ENCODE results near the gene GYG1. TPM values are rescaled to one million over a fixed set of nuclear protein-coding genes. Genes with fewer than 3 reads are reported as not detected.

GYG1 gene
- total and polyA plus RNA-seq, 2 of the 8 experiments (the other 6 are each of a cell fraction or from before 2014, with no cell fraction given), result 19.4 to 34.2 TPM

GRCh38 chr3:149037684-149038083, 46.3 kb downstream of the GYG1 start (continued):
- TF ChIP-seq, protein P1, sequence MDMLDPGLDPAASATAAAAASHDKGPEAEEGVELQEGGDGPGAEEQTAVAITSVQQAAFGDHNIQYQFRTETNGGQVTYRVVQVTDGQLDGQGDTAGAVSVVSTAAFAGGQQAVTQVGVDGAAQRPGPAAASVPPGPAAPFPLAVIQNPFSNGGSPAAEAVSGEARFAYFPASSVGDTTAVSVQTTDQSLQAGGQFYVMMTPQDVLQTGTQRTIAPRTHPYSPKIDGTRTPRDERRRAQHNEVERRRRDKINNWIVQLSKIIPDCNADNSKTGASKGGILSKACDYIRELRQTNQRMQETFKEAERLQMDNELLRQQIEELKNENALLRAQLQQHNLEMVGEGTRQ (IDR thresholded peaks at IDR 0.05; ENCODE audit: low read length), result no peak
- TF ChIP-seq, protein P2, sequence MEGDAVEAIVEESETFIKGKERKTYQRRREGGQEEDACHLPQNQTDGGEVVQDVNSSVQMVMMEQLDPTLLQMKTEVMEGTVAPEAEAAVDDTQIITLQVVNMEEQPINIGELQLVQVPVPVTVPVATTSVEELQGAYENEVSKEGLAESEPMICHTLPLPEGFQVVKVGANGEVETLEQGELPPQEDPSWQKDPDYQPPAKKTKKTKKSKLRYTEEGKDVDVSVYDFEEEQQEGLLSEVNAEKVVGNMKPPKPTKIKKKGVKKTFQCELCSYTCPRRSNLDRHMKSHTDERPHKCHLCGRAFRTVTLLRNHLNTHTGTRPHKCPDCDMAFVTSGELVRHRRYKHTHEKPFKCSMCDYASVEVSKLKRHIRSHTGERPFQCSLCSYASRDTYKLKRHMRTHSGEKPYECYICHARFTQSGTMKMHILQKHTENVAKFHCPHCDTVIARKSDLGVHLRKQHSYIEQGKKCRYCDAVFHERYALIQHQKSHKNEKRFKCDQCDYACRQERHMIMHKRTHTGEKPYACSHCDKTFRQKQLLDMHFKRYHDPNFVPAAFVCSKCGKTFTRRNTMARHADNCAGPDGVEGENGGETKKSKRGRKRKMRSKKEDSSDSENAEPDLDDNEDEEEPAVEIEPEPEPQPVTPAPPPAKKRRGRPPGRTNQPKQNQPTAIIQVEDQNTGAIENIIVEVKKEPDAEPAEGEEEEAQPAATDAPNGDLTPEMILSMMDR (IDR thresholded peaks at IDR 0.05; ENCODE audit: control extremely low read depth in 1 of 3, insufficient read depth in 1 of 3, low read depth in 1 of 3, low read length in 3 of 3), result no peak
- TF ChIP-seq, protein P3, sequence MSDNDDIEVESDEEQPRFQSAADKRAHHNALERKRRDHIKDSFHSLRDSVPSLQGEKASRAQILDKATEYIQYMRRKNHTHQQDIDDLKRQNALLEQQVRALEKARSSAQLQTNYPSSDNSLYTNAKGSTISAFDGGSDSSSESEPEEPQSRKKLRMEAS (IDR thresholded peaks at IDR 0.05), result no peak
- TF ChIP-seq SIX5 (IDR thresholded peaks at IDR 0.05; ENCODE audit: low read depth, low read length), result no peak
- TF ChIP-seq EP300 (IDR thresholded peaks at IDR 0.05; ENCODE audit: borderline replicate concordance in 1 of 2, low read depth in 2 of 2, low read length in 2 of 2), result no peak
- TF ChIP-seq BACH1 (IDR thresholded peaks at IDR 0.05; ENCODE audit: low read length), result no peak
- TF ChIP-seq SUZ12 (IDR thresholded peaks at IDR 0.05; ENCODE audit: low read length), result no peak
